ENCODE measurements around the gene CDH13. TPM values are rescaled to one million over a fixed set of nuclear protein-coding genes. Genes with fewer than 3 reads are reported as not detected.
A peak's percentile ranks its signal among the peaks of the same experiment; 100 is the strongest.

Gene CDH13
- total RNA-seq, 1 donor, result 102 TPM

GRCh38 chr16:82603784-82604411 lies 22.9 kb upstream of the CDH13 start:
- Histone ChIP-seq H3K9me3 (ENCODE audit: low read depth, low read length) (no peaks in the 10 kb centered on the region), H2AFZ (ENCODE audit: low read length) (no peak overlapping the region), H3K4me1 (ENCODE audit: insufficient read depth, low read length) (no peaks in the 10 kb centered on the region), H3K4me2 (ENCODE audit: insufficient read depth, low read length) (no peak overlapping the region), H3K27me3 (ENCODE audit: insufficient read depth, low read length) (peaks cover 2% of the 10 kb centered on the region), H3K4me3 (ENCODE audit: insufficient read depth, low read length) (no peak overlapping the region), H4K20me1 (ENCODE audit: insufficient read depth, low read length) (no peaks in the 10 kb centered on the region), H3K36me3 (ENCODE audit: insufficient read depth, low read length) (no peaks in the 10 kb centered on the region), H3K27ac (ENCODE audit: low read depth, low read length) (no peak overlapping the region), H3K79me2 (ENCODE audit: insufficient read depth, low read length) (no peaks in the 10 kb centered on the region)
- TF ChIP-seq CTCF (IDR thresholded peaks at IDR 0.05; ENCODE audit: extremely low read depth, low read depth, low read length), result peak; percentile 71
- DNase-seq (ENCODE audit: insufficient read length, low spot score, missing footprints), result peak; percentile 85

GRCh38 chr16:82605076-82605475 lies 21.7 kb upstream of the CDH13 start:
- DNase-seq (ENCODE audit: insufficient read length, low spot score, missing footprints), result no peak
- Histone ChIP-seq H3K4me3 (ENCODE audit: insufficient read depth, low read length) (no peak overlapping the region), H3K27ac (ENCODE audit: low read depth, low read length) (no peak overlapping the region), H4K20me1 (ENCODE audit: insufficient read depth, low read length) (no peaks in the 10 kb centered on the region), H3K4me1 (ENCODE audit: insufficient read depth, low read length) (no peaks in the 10 kb centered on the region), H3K36me3 (ENCODE audit: insufficient read depth, low read length) (no peaks in the 10 kb centered on the region), H3K4me2 (ENCODE audit: insufficient read depth, low read length) (no peak overlapping the region), H3K27me3 (ENCODE audit: insufficient read depth, low read length) (no peaks in the 10 kb centered on the region), H2AFZ (ENCODE audit: low read length) (no peak overlapping the region), H3K79me2 (ENCODE audit: insufficient read depth, low read length) (no peaks in the 10 kb centered on the region), H3K9me3 (ENCODE audit: low read depth, low read length) (no peaks in the 10 kb centered on the region)
- no peak for TF ChIP-seq CTCF (IDR thresholded peaks at IDR 0.05; ENCODE audit: extremely low read depth, low read depth, low read length)

GRCh38 chr16:82605863-82606620 lies 20.7 kb upstream of the CDH13 start:
- Histone ChIP-seq H3K27ac (ENCODE audit: low read depth, low read length) (no peak overlapping the region), H3K79me2 (ENCODE audit: insufficient read depth, low read length) (no peaks in the 10 kb centered on the region), H3K4me2 (ENCODE audit: insufficient read depth, low read length) (no peak overlapping the region), H3K9me3 (ENCODE audit: low read depth, low read length) (no peaks in the 10 kb centered on the region), H3K27me3 (ENCODE audit: insufficient read depth, low read length) (no peaks in the 10 kb centered on the region), H3K36me3 (ENCODE audit: insufficient read depth, low read length) (no peaks in the 10 kb centered on the region), H4K20me1 (ENCODE audit: insufficient read depth, low read length) (no peaks in the 10 kb centered on the region), H2AFZ (ENCODE audit: low read length) (no peak overlapping the region), H3K4me3 (ENCODE audit: insufficient read depth, low read length) (no peak overlapping the region), H3K4me1 (ENCODE audit: insufficient read depth, low read length) (no peaks in the 10 kb centered on the region)
- TF ChIP-seq CTCF (IDR thresholded peaks at IDR 0.05; ENCODE audit: extremely low read depth, low read depth, low read length), result no peak
- DNase-seq (ENCODE audit: insufficient read length, low spot score, missing footprints), result no peak

GRCh38 chr16:82609140-82609539 lies 17.6 kb upstream of the CDH13 start:
- H2AFZ ChIP-seq (ENCODE audit: low read length), result peak overlapping the region; percentile 25
- no peak overlapping the region for H3K4me2 ChIP-seq (ENCODE audit: insufficient read depth, low read length)
- no peak overlapping the region for H3K4me3 ChIP-seq (ENCODE audit: insufficient read depth, low read length)
- no peaks in the 10 kb centered on the region for H3K4me1 ChIP-seq (ENCODE audit: insufficient read depth, low read length)
- H3K36me3 ChIP-seq (ENCODE audit: insufficient read depth, low read length), result no peaks in the 10 kb centered on the region
- no peaks in the 10 kb centered on the region for H3K9me3 ChIP-seq (ENCODE audit: low read depth, low read length)
- H3K27me3 ChIP-seq (ENCODE audit: insufficient read depth, low read length), result peaks cover 13% of the 10 kb centered on the region
- H3K79me2 ChIP-seq (ENCODE audit: insufficient read depth, low read length), result no peaks in the 10 kb centered on the region
- DNase-seq (ENCODE audit: insufficient read length, low spot score, missing footprints), result no peak
- TF ChIP-seq CTCF (IDR thresholded peaks at IDR 0.05; ENCODE audit: extremely low read depth, low read depth, low read length), result no peak
- H4K20me1 ChIP-seq (ENCODE audit: insufficient read depth, low read length), result no peaks in the 10 kb centered on the region
- H3K27ac ChIP-seq (ENCODE audit: low read depth, low read length), result no peak overlapping the region
